Upper lobe of left lung (tissue), 6 donors: Measurements from ENCODE around the gene TOGARAM2. TPM values are rescaled to one million over a fixed set of nuclear protein-coding genes. Genes with fewer than 3 reads are reported as not detected.

Source experiments
- ATAC-seq, 2 donors: fragments of 200-7000 bp; cut with Tn5 transposase; one replicate each; pipeline ENCODE4 v1.9.1; 2022; ENCODE audit warnings: mild to moderate bottlenecking in 2 of 2, moderate library complexity in 2 of 2; ENCODE audit not compliant: low FRiP score in 2 of 2
- DNase-seq, 2 donors: peaks; one replicate each; pipeline ENCODE4 v3.0.0-alpha.2; 2019 to 2020
- H3K27ac ChIP-seq, 4 donors: fragments of 200-600 bp; sonication (generic); one replicate each; pipeline ENCODE4 v1.5.1; 2016 to 2019
- H3K27me3 ChIP-seq, 4 donors: fragments of 200-600 bp; sonication (generic); one replicate each; pipeline ENCODE4 v1.5.1; 2017 to 2019
- H3K36me3 ChIP-seq, 4 donors: fragments of 200-600 bp; sonication (generic); one replicate each; pipeline ENCODE4 v1.5.1; 2016 to 2019
- H3K4me1 ChIP-seq, 4 donors: fragments of 200-600 bp; sonication (generic); one replicate each; pipeline ENCODE4 v1.5.1; 2018 to 2019
- H3K4me3 ChIP-seq, 4 donors: fragments of 200-600 bp; sonication (generic); one replicate each; pipeline ENCODE4 v1.5.1; 2017 to 2019; ENCODE audit warnings: mild to moderate bottlenecking in 2 of 4, moderate library complexity in 1 of 4
- H3K9me3 ChIP-seq, 4 donors: fragments of 200-600 bp; sonication (generic); one replicate each; pipeline ENCODE4 v1.5.1; 2018 to 2019
- EP300 ChIP-seq, 4 donors: sonication (generic); formaldehyde crosslinking; IDR thresholded peaks; one replicate each; pipeline ENCODE4 v1.5.1; 2017; ENCODE audit warnings: antibody characterized with exemption in 4 of 4, control low read depth in 2 of 4
- POLR2A ChIP-seq, 4 donors: fragments of 450-650 bp; IDR thresholded peaks; one replicate each; pipeline ENCODE4 v1.5.1; 2016 to 2017; ENCODE audit warnings: antibody characterized with exemption in 4 of 4, mild to moderate bottlenecking in 2 of 4
- POLR2AphosphoS5 ChIP-seq, 2 donors: sonication (generic); formaldehyde crosslinking; IDR thresholded peaks; one replicate each; pipeline ENCODE4 v1.5.1; 2017; ENCODE audit warnings: antibody characterized with exemption in 2 of 2
- WGBS, 2 donors: methylation state at CpG; one replicate each; pipeline ENCODE4 v1.1.5; 2017 to 2018; 5-methylcytosine and 5-hydroxymethylcytosine counted together
- total RNA-seq, 6 donors: library from RNA; depleted of rRNA in 4 of 6; stranded (reverse); fragments of >200 nt in 4 of 6; gene quantifications; one replicate each; pipeline versions ENCODE4 v1.1.0 to v1.2.1, GENCODE V29; 2016 to 2021
- TF ChIP-seq, protein P1 (sequence below), 6 experiments: fragments of 450-650 bp in 4 of 6; fragments of 200-600 bp in 2 of 6; sonication (generic) in 2 of 6; IDR thresholded peaks; one replicate each; pipeline ENCODE4 v1.5.1; 2016 to 2019; ENCODE audit warnings: antibody characterized with exemption in 6 of 6
- donor health status: DM: no; HTN: no; CAD: no; lungs with moderate emphysema.
- donor health status: DM: no; HTN: yes; CAD: no; lungs with severe emphysema.

TOGARAM2 gene
- total RNA-seq, 6 donors from 2014 or later = 0.37 to 24.5 (median 10.9) TPM

DNA sequence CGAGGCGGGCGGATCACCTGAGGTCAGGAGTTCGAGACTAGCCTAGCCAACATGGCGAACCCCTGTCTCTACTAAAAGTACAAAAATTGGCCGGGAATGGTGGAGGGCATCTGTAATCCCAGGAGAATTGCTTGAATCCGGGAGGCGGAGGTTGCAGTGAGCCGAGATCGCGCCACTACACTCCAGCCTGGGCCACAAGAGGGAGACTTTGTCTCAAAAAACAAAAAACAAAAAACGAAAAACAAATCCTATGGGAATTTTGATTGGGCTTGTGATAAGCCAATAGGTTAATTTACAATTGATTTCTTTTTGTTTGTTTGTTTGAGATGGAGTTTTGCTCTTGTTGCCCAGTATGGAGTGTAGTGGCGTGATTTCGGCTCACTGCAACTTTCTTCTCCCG is 24.2 kb upstream of the TOGARAM2 start:
- 83 to 84% methylated on average over 15 of the region's 15 CpGs for WGBS, 2 donors
- ATAC-seq = peak in 1 of 2 donors; percentile 44
- Histone ChIP-seq H3K27me3 (no peaks in the 10 kb centered on the region), H3K27ac (no peak overlapping the region), H3K9me3 (no peaks in the 10 kb centered on the region), H3K4me3 (peak overlapping the region in 1 of 4 donors; percentile 25), H3K36me3 (no peaks in the 10 kb centered on the region), H3K4me1 (peaks cover 3 to 14% (median 8%) of the 10 kb centered on the region in 4 donors)
- DNase-seq = no peak
- TF ChIP-seq EP300 (IDR thresholded peaks at IDR 0.05) = no peak
- TF ChIP-seq, protein P1, sequence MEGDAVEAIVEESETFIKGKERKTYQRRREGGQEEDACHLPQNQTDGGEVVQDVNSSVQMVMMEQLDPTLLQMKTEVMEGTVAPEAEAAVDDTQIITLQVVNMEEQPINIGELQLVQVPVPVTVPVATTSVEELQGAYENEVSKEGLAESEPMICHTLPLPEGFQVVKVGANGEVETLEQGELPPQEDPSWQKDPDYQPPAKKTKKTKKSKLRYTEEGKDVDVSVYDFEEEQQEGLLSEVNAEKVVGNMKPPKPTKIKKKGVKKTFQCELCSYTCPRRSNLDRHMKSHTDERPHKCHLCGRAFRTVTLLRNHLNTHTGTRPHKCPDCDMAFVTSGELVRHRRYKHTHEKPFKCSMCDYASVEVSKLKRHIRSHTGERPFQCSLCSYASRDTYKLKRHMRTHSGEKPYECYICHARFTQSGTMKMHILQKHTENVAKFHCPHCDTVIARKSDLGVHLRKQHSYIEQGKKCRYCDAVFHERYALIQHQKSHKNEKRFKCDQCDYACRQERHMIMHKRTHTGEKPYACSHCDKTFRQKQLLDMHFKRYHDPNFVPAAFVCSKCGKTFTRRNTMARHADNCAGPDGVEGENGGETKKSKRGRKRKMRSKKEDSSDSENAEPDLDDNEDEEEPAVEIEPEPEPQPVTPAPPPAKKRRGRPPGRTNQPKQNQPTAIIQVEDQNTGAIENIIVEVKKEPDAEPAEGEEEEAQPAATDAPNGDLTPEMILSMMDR (IDR thresholded peaks at IDR 0.05) = peak in 1 of 6 experiments; percentile 49

DNA sequence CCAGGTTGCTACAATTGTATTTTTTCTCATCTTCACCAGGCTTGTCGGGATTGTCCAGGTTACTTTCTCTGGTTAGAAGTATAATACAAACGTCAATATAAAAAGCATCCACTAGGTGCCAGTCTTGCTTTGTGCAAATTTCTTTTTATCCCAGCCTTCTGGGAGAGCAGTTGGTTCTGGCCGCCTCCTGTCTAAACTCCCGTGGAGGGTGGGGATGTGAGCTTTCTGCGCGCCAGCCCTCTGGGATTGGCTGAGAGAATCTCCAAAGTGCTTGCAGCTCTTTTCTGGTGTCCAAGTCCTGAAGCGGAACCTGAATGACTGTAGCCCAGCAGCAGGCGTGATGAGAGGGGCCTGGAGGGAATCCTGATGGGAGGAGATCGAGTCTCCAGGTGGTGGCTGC is 22.4 kb upstream of the TOGARAM2 start:
- 1 to 22% methylated on average over 6 to 9 of the region's 9 CpGs for WGBS, 2 donors
- H3K4me3 ChIP-seq = no peak overlapping the region
- peak in 1 of 2 donors; percentile 48 for DNase-seq

DNA sequence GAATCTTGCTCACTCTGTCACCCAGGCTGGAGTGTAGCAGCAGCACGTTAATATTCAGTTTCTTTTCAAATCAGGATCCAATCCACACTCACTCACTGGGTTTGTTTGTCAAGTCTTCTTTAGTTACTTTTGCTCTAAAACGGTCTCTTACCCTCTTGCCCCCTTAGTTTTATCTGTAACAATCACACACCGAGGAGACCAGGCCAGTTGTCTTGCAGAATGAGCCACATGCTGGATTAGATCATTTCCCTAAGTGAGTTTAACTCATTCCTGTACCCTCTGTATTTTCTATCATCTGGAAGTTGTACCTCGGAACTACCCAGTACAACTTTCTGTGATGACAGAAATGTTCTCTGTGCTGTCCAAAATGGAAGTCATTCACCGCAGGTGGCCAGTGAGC is 20.7 kb upstream of the TOGARAM2 start:
- Histone ChIP-seq H3K9me3 (no peaks in the 10 kb centered on the region), H3K36me3 (no peaks in the 10 kb centered on the region), H3K4me3 (no peak overlapping the region), H3K27me3 (no peaks in the 10 kb centered on the region), H3K4me1 (peaks cover 0 to 5% (median 2%) of the 10 kb centered on the region in 4 donors), H3K27ac (no peak overlapping the region)
- no peak for ATAC-seq
- TF ChIP-seq POLR2AphosphoS5 (IDR thresholded peaks at IDR 0.05) (no peak), POLR2A (IDR thresholded peaks at IDR 0.05) (no peak), EP300 (IDR thresholded peaks at IDR 0.05) (no peak)
- TF ChIP-seq, protein P1 (IDR thresholded peaks at IDR 0.05) = no peak
- no peak for DNase-seq
- 41 to 45% methylated on average over 5 of the region's 5 CpGs for WGBS, 2 donors

More for the DNA sequence above, 22.4 kb upstream of the TOGARAM2 start:
- H3K4me1 ChIP-seq = peaks cover 0 to 5% (median 2%) of the 10 kb centered on the region in 4 donors
- no peaks in the 10 kb centered on the region for H3K36me3 ChIP-seq
- no peaks in the 10 kb centered on the region for H3K27me3 ChIP-seq
- ATAC-seq = peak; percentile 80 to 91
- no peak overlapping the region for H3K27ac ChIP-seq
- H3K9me3 ChIP-seq = no peaks in the 10 kb centered on the region
- TF ChIP-seq, protein P1 (IDR thresholded peaks at IDR 0.05) = peak; percentile 45 to 79 (median 69)
- TF ChIP-seq POLR2A (IDR thresholded peaks at IDR 0.05) = no peak

DNA sequence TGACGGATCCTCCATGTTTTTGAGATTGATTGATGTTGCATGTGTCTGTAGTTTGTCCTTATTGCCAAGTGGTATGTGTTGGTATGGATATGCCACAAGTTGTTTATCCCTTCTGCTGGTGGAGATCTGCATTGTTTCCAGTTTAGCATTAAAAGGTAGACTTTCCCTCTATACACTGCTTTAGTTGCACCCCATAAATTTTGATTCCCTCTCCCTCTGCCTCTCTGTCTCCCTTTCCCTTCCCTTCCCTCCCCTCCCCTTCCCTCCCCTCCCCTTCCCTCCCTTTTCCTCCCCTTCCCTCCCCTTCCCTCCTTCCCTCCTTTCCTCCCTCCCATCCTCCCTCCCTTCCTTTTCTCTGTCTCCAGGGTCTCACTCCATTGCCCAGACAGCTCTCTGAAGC is 18.6 kb upstream of the TOGARAM2 start:
- Histone ChIP-seq H3K36me3 (no peaks in the 10 kb centered on the region), H3K27ac (no peak overlapping the region), H3K4me1 (peaks cover 0 to 5% (median 0%) of the 10 kb centered on the region in 4 donors), H3K9me3 (no peaks in the 10 kb centered on the region), H3K4me3 (no peak overlapping the region), H3K27me3 (no peaks in the 10 kb centered on the region)
- no peak for DNase-seq
- TF ChIP-seq POLR2A (IDR thresholded peaks at IDR 0.05) (no peak), EP300 (IDR thresholded peaks at IDR 0.05) (no peak), POLR2AphosphoS5 (IDR thresholded peaks at IDR 0.05) (no peak)
- TF ChIP-seq, protein P1 (IDR thresholded peaks at IDR 0.05) = no peak
- WGBS, 2 donors = 93 to 95% methylated on average over 1 of the region's 1 CpG
- ATAC-seq = no peak

DNA sequence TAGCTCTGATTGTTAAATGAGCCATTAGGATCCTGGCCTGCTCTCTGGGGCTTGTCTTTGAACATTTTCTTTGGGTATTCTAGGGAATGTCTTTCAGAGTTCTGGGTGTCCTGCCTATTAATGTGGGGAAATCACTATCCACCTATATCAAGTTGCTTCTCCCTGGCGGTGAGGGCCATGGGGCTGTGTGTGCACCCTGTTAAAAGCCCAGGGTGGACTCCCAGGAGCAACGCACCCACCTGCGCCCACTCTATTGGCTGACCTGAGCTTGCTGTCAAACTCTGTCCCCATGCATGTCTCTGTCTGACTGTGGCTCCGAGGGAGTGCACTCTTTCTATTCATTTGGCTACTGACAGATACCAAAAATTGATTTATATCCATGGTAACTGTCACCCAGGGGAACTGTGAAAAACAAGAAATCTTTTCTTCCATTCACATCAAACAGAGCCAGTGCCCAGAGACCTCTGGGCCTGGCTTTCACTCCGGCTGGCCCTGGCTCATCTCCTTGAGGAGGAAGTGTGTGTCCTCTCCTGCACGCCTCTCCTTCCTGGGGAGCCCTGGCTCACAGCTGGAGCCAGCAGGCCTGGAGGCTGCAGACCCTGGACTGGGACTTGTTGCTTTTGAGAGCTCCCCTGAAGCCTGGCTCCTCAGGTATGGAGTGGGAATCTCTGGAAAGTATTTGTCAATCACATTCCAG is 10.5 kb upstream of the TOGARAM2 start:
- Histone ChIP-seq H3K27me3 (no peaks in the 10 kb centered on the region), H3K9me3 (peaks cover 0 to 4% (median 0%) of the 10 kb centered on the region in 4 donors), H3K27ac (no peak overlapping the region), H3K4me1 (no peaks in the 10 kb centered on the region), H3K36me3 (no peaks in the 10 kb centered on the region), H3K4me3 (no peak overlapping the region)
- ATAC-seq = no peak
- no peak for DNase-seq
- WGBS, 2 donors = 82 to 86% methylated on average over 4 to 6 of the region's 6 CpGs
- TF ChIP-seq EP300 (IDR thresholded peaks at IDR 0.05) (no peak), POLR2A (IDR thresholded peaks at IDR 0.05) (no peak), POLR2AphosphoS5 (IDR thresholded peaks at IDR 0.05) (no peak)
